SK-N-SH (cell line): Measurements from ENCODE around the gene RAI1.

Experiments
- CTCF ChIP-seq: fragments of 200-600 bp; sonication (generic); IDR thresholded peaks from 2 replicates; pipeline ENCODE4 v1.6.1; 2017; ENCODE audit warnings: antibody characterized with exemption, mild to moderate bottlenecking, moderate library complexity
- ELF1 ChIP-seq: IDR thresholded peaks from 2 replicates; pipeline ENCODE4 v1.4.0; 2012
- GATA2 ChIP-seq: sonication (generic); formaldehyde crosslinking; IDR thresholded peaks from 2 replicates; pipeline ENCODE4 v1.5.0; 2020; ENCODE audit warnings: mild to moderate bottlenecking, missing genetic modification reagents
- NRF1 ChIP-seq: IDR thresholded peaks from 2 replicates; pipeline ENCODE4 v1.6.1; 2012; ENCODE audit warnings: low read depth, mild to moderate bottlenecking, low read length
- POLR2AphosphoS5 ChIP-seq: IDR thresholded peaks from 2 replicates; pipeline ENCODE4 v1.6.1; 2012; ENCODE audit warnings: low read depth, low read length
- RCOR1 ChIP-seq: fragments of 150-350 bp; IDR thresholded peaks from 2 replicates; pipeline ENCODE4 v1.6.1; 2017; ENCODE audit warnings: antibody characterized with exemption, low read length
- RXRA ChIP-seq: IDR thresholded peaks from 2 replicates; pipeline ENCODE4 v1.4.0; 2012; ENCODE audit warnings: low read depth, mild to moderate bottlenecking, borderline replicate concordance
- SMC3 ChIP-seq: IDR thresholded peaks from 2 replicates; pipeline ENCODE4 v1.6.1; 2012; ENCODE audit warnings: low read depth, low read length, improper control_type of control experiment
- TAF1 ChIP-seq: IDR thresholded peaks from 2 replicates; pipeline ENCODE4 v1.6.1; 2012; ENCODE audit warnings: low read depth, mild to moderate bottlenecking, low read length, moderate library complexity, borderline replicate concordance
- USF1 ChIP-seq: IDR thresholded peaks from 2 replicates; pipeline ENCODE4 v1.4.0; 2012; ENCODE audit warnings: low read depth, borderline replicate concordance
- USF2 ChIP-seq: fragments of 150-350 bp; IDR thresholded peaks from 2 replicates; pipeline ENCODE4 v1.6.1; 2017; ENCODE audit warnings: antibody characterized with exemption, low read length, low read depth, borderline replicate concordance
- TF ChIP-seq, protein P1 (sequence below): IDR thresholded peaks from 2 replicates; pipeline ENCODE4 v1.6.1; 2012; ENCODE audit warnings: mild to moderate bottlenecking, low read depth, low read length, moderate library complexity
- TF ChIP-seq, protein P2 (sequence below): IDR thresholded peaks from 2 replicates; pipeline ENCODE4 v1.4.0; 2012; ENCODE audit warnings: low read depth, borderline replicate concordance

DNA sequence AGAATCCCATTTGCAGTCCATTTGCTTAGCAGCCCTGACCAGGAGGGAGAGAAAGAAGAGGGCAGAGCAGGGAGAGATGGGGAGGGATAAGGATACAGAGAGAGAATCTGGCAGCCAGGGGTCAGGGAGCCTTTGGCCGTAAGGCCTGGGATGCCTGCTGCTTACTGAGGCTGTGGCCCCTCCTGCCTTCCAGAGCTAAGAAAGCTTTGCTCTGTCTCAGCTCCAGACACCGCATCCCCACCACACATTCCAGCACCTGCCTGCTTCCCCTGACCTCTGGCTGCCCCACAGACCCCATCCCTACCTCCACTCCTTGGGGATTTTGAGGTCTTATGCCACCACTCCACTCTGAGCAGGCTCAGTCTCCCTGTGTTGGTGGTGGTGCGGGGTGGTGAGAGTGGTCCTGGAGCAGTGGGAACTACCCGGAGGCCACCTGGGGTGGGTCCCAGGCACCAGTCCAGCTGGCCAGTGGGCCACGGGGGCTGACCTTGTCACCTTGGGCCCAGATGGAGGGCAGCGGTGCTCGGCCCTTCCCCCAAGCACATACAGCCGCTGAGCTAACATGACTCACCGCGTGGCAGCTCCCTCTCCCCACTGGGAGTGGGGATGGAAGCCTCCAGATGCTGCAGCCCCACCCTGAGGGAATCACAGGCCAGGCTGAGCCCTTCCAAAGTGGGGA is 58.3 kb downstream of the RAI1 start:
- TF ChIP-seq USF1 = no peak; the same call in 1 of the 2 replicates
- TF ChIP-seq CTCF = no peak
- no peak for TF ChIP-seq NRF1
- no peak for TF ChIP-seq GATA2
- no peak for TF ChIP-seq USF2
- TF ChIP-seq RXRA = no peak
- TF ChIP-seq RCOR1 = no peak
- TF ChIP-seq POLR2AphosphoS5 = no peak
- TF ChIP-seq ELF1 = no peak
- TF ChIP-seq, protein P1, sequence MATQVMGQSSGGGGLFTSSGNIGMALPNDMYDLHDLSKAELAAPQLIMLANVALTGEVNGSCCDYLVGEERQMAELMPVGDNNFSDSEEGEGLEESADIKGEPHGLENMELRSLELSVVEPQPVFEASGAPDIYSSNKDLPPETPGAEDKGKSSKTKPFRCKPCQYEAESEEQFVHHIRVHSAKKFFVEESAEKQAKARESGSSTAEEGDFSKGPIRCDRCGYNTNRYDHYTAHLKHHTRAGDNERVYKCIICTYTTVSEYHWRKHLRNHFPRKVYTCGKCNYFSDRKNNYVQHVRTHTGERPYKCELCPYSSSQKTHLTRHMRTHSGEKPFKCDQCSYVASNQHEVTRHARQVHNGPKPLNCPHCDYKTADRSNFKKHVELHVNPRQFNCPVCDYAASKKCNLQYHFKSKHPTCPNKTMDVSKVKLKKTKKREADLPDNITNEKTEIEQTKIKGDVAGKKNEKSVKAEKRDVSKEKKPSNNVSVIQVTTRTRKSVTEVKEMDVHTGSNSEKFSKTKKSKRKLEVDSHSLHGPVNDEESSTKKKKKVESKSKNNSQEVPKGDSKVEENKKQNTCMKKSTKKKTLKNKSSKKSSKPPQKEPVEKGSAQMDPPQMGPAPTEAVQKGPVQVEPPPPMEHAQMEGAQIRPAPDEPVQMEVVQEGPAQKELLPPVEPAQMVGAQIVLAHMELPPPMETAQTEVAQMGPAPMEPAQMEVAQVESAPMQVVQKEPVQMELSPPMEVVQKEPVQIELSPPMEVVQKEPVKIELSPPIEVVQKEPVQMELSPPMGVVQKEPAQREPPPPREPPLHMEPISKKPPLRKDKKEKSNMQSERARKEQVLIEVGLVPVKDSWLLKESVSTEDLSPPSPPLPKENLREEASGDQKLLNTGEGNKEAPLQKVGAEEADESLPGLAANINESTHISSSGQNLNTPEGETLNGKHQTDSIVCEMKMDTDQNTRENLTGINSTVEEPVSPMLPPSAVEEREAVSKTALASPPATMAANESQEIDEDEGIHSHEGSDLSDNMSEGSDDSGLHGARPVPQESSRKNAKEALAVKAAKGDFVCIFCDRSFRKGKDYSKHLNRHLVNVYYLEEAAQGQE = no peak
- TF ChIP-seq TAF1 = no peak
- TF ChIP-seq, protein P2, sequence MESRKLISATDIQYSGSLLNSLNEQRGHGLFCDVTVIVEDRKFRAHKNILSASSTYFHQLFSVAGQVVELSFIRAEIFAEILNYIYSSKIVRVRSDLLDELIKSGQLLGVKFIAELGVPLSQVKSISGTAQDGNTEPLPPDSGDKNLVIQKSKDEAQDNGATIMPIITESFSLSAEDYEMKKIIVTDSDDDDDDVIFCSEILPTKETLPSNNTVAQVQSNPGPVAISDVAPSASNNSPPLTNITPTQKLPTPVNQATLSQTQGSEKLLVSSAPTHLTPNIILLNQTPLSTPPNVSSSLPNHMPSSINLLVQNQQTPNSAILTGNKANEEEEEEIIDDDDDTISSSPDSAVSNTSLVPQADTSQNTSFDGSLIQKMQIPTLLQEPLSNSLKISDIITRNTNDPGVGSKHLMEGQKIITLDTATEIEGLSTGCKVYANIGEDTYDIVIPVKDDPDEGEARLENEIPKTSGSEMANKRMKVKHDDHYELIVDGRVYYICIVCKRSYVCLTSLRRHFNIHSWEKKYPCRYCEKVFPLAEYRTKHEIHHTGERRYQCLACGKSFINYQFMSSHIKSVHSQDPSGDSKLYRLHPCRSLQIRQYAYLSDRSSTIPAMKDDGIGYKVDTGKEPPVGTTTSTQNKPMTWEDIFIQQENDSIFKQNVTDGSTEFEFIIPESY = no peak
- no peak for TF ChIP-seq SMC3
